LNCAP (cell line): ENCODE data around the gene SOX10.

ENCODE experiments used
- CTCF ChIP-seq: fragments of 450-650 bp; IDR thresholded peaks from 2 replicates; pipeline ENCODE4 v1.5.1; 2017; ENCODE audit warnings: mild to moderate bottlenecking

Gene SOX10

GRCh38 chr22:37924386-37925065 is 59.8 kb downstream of the SOX10 start:
- TF ChIP-seq CTCF, result no peak

GRCh38 chr22:37923927-37924326 is 60.4 kb downstream of the SOX10 start:
- TF ChIP-seq CTCF, result no peak
